Cardiac muscle cell (in vitro differentiated cells and primary cell): ENCODE data around the gene WDR93. TPM values are rescaled to one million over a fixed set of nuclear protein-coding genes. Genes with fewer than 3 reads are reported as not detected.
A peak's percentile ranks its signal among the peaks of the same experiment; 100 is the strongest.

Experiments used
- DNase-seq, 2 donors: peaks; one replicate each; pipeline versions ENCODE4 v3.0.0 to v3.0.0-alpha.2; 2010 to 2017; ENCODE audit warnings: low read depth in 1 of 2, low spot score in 1 of 2
- H3K27ac ChIP-seq: fragments of 200-600 bp; sonication (generic); 2 replicates; pipeline ENCODE4 v1.5.1; 2016
- H3K27me3 ChIP-seq: fragments of 200-600 bp; sonication (generic); 2 replicates; pipeline ENCODE4 v1.6.0; 2016; ENCODE audit warnings: control low read depth
- H3K36me3 ChIP-seq: fragments of 200-600 bp; sonication (generic); 2 replicates; pipeline ENCODE4 v1.5.1; 2016; ENCODE audit warnings: control low read depth
- H3K4me1 ChIP-seq: fragments of 200-600 bp; sonication (generic); 2 replicates; pipeline ENCODE4 v1.8.1; 2017; ENCODE audit warnings: low read depth, mild to moderate bottlenecking, mixed run types
- H3K4me3 ChIP-seq: fragments of 200-600 bp; sonication (generic); 2 replicates; pipeline ENCODE4 v1.5.1; 2016; ENCODE audit warnings: mild to moderate bottlenecking
- H3K9me3 ChIP-seq: fragments of 200-600 bp; sonication (generic); 2 replicates; pipeline ENCODE4 v1.5.1; 2017; ENCODE audit warnings: low read depth, mild to moderate bottlenecking, control low read depth
- CTCF ChIP-seq: IDR thresholded peaks from 2 replicates; pipeline ENCODE4 v1.5.1; 2012; ENCODE audit warnings: low read depth, mild to moderate bottlenecking, low read length
- polyA plus RNA-seq: library from polyadenylated mRNA; unstranded; fragments of >200 nt; fragmentation: Nextera tagmentation; extraction: Ambion mirVana; gene quantifications from 2 replicates; pipeline ENCODE4 v1.2.1, GENCODE V29; 2016
- total RNA-seq: library from RNA; depleted of rRNA; stranded (reverse); fragments of >200 nt; gene quantifications from 2 replicates; pipeline ENCODE4 v1.2.3, GENCODE V29; 2016

Gene WDR93
- total and polyA plus RNA-seq, 2 experiments from 2014 or later = 0.06 to 0.73 TPM

GRCh38 chr15:89665449-89666181, 25.0 kb upstream of the WDR93 start:
- H3K9me3 ChIP-seq = no peaks in the 10 kb centered on the region
- no peaks in the 10 kb centered on the region for H3K36me3 ChIP-seq
- no peaks in the 10 kb centered on the region for H3K27me3 ChIP-seq
- H3K4me3 ChIP-seq = peak overlapping the region; percentile 8
- peak; percentile 73 to 74 for DNase-seq
- H3K4me1 ChIP-seq = no peaks in the 10 kb centered on the region
- TF ChIP-seq CTCF = no peak
- H3K27ac ChIP-seq = peak overlapping the region; percentile 8

GRCh38 chr15:89666184-89666857, 24.3 kb upstream of the WDR93 start:
- H3K4me3 ChIP-seq = no peak overlapping the region
- peak overlapping the region; percentile 8 for H3K27ac ChIP-seq
- DNase-seq = peak in 1 of 2 donors; percentile 29

GRCh38 chr15:89666858-89667705, 23.5 kb upstream of the WDR93 start:
- no peak overlapping the region for H3K4me3 ChIP-seq
- no peak overlapping the region for H3K27ac ChIP-seq
- no peaks in the 10 kb centered on the region for H3K36me3 ChIP-seq
- no peak for TF ChIP-seq CTCF
- no peaks in the 10 kb centered on the region for H3K27me3 ChIP-seq
- no peaks in the 10 kb centered on the region for H3K4me1 ChIP-seq
- DNase-seq = no peak
- no peaks in the 10 kb centered on the region for H3K9me3 ChIP-seq

More at GRCh38 chr15:89666184-89666857, 24.3 kb upstream of the WDR93 start:
- Histone ChIP-seq H3K36me3 (no peaks in the 10 kb centered on the region), H3K4me1 (no peaks in the 10 kb centered on the region), H3K27me3 (no peaks in the 10 kb centered on the region), H3K9me3 (no peaks in the 10 kb centered on the region)
- TF ChIP-seq CTCF = no peak

- no peak for TF ChIP-seq CTCF
- no peak overlapping the region for H3K4me3 ChIP-seq
- H3K9me3 ChIP-seq = no peaks in the 10 kb centered on the region
- no peaks in the 10 kb centered on the region for H3K4me1 ChIP-seq
- H3K27ac ChIP-seq = no peak overlapping the region
- DNase-seq = no peak
- H3K36me3 ChIP-seq = no peaks in the 10 kb centered on the region
- H3K27me3 ChIP-seq = no peaks in the 10 kb centered on the region
Observed at GRCh38 chr15:89667706-89667960, 23.0 kb upstream of the WDR93 start.

GRCh38 chr15:89668171-89668570, 22.4 kb upstream of the WDR93 start:
- no peak for DNase-seq
- no peak for TF ChIP-seq CTCF
- no peaks in the 10 kb centered on the region for H3K27me3 ChIP-seq
- no peaks in the 10 kb centered on the region for H3K36me3 ChIP-seq
- H3K4me1 ChIP-seq = no peaks in the 10 kb centered on the region
- no peak overlapping the region for H3K27ac ChIP-seq
- no peak overlapping the region for H3K4me3 ChIP-seq
- H3K9me3 ChIP-seq = no peaks in the 10 kb centered on the region
